Keratinocyte (primary cell): ENCODE results near the gene ZNF792. TPM values are rescaled to one million over a fixed set of nuclear protein-coding genes. Genes with fewer than 3 reads are reported as not detected.
"Not testable (repeated sequence)": the region's sequence is repeated elsewhere in the genome, so short reads cannot be mapped to it uniquely, and the experiment has no call there.

Experiments used
- DNase-seq: peaks from one replicate; pipeline ENCODE4 v3.0.0-alpha.2; 2011; ENCODE audit warnings: low read depth, missing footprints, low spot score
- FAIRE-seq: peaks from 2 replicates; lab custom pipeline; 2011; peaks lifted over from hg19 to GRCh38; lab: Jason Lieb, UNC
- H2AFZ ChIP-seq: 2 replicates; pipeline ENCODE4 v1.6.0; 2012; ENCODE audit warnings: low read length, control low read depth, inconsistent platforms; ENCODE audit not compliant: control insufficient read depth
- H3K27ac ChIP-seq: 2 replicates; pipeline ENCODE4 v1.5.1; 2011; ENCODE audit warnings: low read length; ENCODE audit not compliant: control insufficient read depth, insufficient read depth
- H3K27me3 ChIP-seq: 3 replicates; pipeline ENCODE4 v1.6.0; 2011; ENCODE audit warnings: low read length; ENCODE audit not compliant: control insufficient read depth, insufficient read depth; ENCODE audit errors: extremely low read depth
- H3K36me3 ChIP-seq, 2 experiments: 2 replicates in 1 of 2; 3 replicates in 1 of 2; pipeline ENCODE4 v1.5.1; 2011; ENCODE audit warnings: low read length in 2 of 2, mild to moderate bottlenecking in 1 of 2; ENCODE audit not compliant: control insufficient read depth in 2 of 2, insufficient read depth in 2 of 2; ENCODE audit errors: extremely low read depth in 1 of 2
- H3K4me1 ChIP-seq: 3 replicates; pipeline ENCODE4 v1.5.1; 2011; ENCODE audit warnings: low read length; ENCODE audit not compliant: control insufficient read depth, insufficient read depth; ENCODE audit errors: extremely low read depth
- H3K4me2 ChIP-seq: 3 replicates; pipeline ENCODE4 v1.6.0; 2011; ENCODE audit warnings: low read depth, low read length; ENCODE audit not compliant: control insufficient read depth, insufficient read depth; ENCODE audit errors: extremely low read depth
- H3K4me3 ChIP-seq, 3 experiments: fragments of 200-600 bp in 1 of 3; sonication (generic) in 1 of 3; 2 replicates in 2 of 3; 3 replicates in 1 of 3; pipeline ENCODE4 v1.5.1; 2011 to 2016; ENCODE audit warnings: low read length in 3 of 3, mild to moderate bottlenecking in 3 of 3, control low read depth in 2 of 3, inconsistent platforms in 1 of 3, low read depth in 1 of 3, mixed read lengths in 1 of 3, mixed run types in 1 of 3, moderate library complexity in 1 of 3; ENCODE audit not compliant: control insufficient read depth in 2 of 3, insufficient read depth in 2 of 3; ENCODE audit errors: extremely low read depth in 1 of 3
- H3K79me2 ChIP-seq: 2 replicates; pipeline ENCODE4 v1.6.0; 2012; ENCODE audit warnings: low read length; ENCODE audit not compliant: control insufficient read depth, insufficient read depth
- H3K9ac ChIP-seq: 3 replicates; pipeline ENCODE4 v1.6.0; 2011; ENCODE audit warnings: low read length; ENCODE audit not compliant: control insufficient read depth, insufficient read depth; ENCODE audit errors: extremely low read depth
- H3K9me1 ChIP-seq: 3 replicates; pipeline ENCODE4 v1.6.0; 2011; ENCODE audit warnings: low read length; ENCODE audit not compliant: control insufficient read depth, insufficient read depth; ENCODE audit errors: extremely low read depth
- H3K9me3 ChIP-seq: 2 replicates; pipeline ENCODE4 v1.5.1; 2012; ENCODE audit warnings: low read depth, low read length; ENCODE audit not compliant: control insufficient read depth
- H4K20me1 ChIP-seq: 3 replicates; pipeline ENCODE4 v1.6.0; 2011; ENCODE audit warnings: low read length; ENCODE audit not compliant: control insufficient read depth, insufficient read depth; ENCODE audit errors: extremely low read depth
- EZH2 ChIP-seq: IDR thresholded peaks from one replicate; pipeline ENCODE4 v1.6.1; 2012; ENCODE audit warnings: inconsistent platforms, mild to moderate bottlenecking, low read length, moderate library complexity
- dilution Hi-C: fragments of 300-500 bp; cut with MboI; formaldehyde crosslinking; loops from one replicate; pipeline ENCODE4 v1.7.0; 2020; ENCODE audit warnings: low sequenced_read_pairs; ENCODE audit not compliant: extremely low pct_ligation_motif_present
- polyA plus RNA-seq, 5 experiments: library from polyadenylated mRNA; depleted of rRNA in 3 of 5; stranded (reverse) in 3 of 5; stranded (forward) in 1 of 5; unstranded in 1 of 5; fragments of >200 nt; gene quantifications; 1 replicate in 1 of 5; 2 replicates in 3 of 5; 3 replicates in 1 of 5; pipeline versions ENCODE4 v1.2.1 to v1.2.3, GENCODE V29; 2011 to 2012; ENCODE audit warnings: missing spikeins in 2 of 5, low read depth in 1 of 5, low replicate concordance in 1 of 5
- TF ChIP-seq, protein P1 (sequence below), 3 experiments: IDR thresholded peaks in 1 of 3; conservative IDR thresholded peaks in 1 of 3; optimal IDR thresholded peaks in 1 of 3; 2 replicates in 2 of 3; 3 replicates in 1 of 3; pipeline versions ENCODE3 to v1.5.1; 2011; ENCODE audit warnings: low read length in 3 of 3, mild to moderate bottlenecking in 3 of 3, moderate library complexity in 2 of 3, control low read depth in 1 of 3, inconsistent platforms in 1 of 3; ENCODE audit not compliant: insufficient read depth in 2 of 3; ENCODE audit errors: extremely low read depth in 1 of 3

ZNF792 gene
- polyA plus RNA-seq, 1 donor (not counting 4 experiments of a cell fraction or from before 2014, with no cell fraction given): 1.9 TPM

DNA sequence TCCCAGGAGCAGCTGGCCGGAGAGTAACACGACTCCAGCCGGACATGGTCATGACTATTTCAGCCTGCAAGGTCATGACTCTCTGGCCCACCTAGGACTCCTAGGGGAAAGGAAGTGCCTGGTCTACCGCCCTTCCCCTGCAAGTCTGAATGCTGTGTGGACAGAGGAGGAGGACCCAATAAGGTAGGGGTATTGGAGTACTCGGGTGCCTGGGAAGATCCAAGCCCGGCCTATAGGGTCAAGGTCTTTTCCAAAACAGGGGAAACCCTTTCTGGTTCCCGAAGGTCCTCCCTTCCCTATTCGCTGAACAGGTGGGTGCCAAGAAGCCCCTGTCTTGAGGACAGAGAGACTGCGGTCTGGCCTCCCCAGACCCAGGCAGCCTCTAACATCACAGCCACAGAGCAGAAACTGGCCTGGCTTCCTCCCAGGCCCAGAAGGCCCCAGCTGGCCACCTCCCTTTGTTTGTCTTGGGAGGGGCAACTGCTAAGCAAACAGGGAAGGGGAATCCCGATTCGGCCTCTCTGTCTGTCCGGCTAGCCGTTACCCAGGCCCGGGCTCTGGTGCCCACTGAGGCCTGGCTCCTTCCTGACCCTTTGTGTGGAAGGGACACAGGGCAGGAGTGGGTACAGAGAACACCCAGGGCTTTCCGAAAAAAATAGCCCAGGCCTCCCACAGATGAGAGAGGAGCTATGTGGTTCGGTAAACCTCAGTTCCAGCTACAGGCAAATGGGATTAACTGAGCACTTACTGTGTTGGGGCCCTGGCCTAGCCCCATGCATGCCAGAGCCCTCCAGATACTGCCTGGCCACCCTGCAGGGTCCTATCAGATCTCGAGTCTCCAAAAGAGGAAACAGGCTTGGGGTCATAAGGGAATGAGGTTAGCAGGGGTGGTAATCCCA is 30.9 kb upstream of the ZNF792 start:
- Histone ChIP-seq H3K27me3 (peaks cover 7% of the 10 kb centered on the region), H3K4me2 (no peak overlapping the region), H3K9me3 (no peaks in the 10 kb centered on the region), H3K9me1 (no peaks in the 10 kb centered on the region), H3K79me2 (no peaks in the 10 kb centered on the region), H2AFZ (no peak overlapping the region), H3K4me1 (peaks cover 6% of the 10 kb centered on the region), H4K20me1 (no peaks in the 10 kb centered on the region), H3K36me3 (no peaks in the 10 kb centered on the region), H3K9ac (no peak overlapping the region), H3K4me3 (no peak overlapping the region), H3K27ac (no peak overlapping the region)
- FAIRE-seq (no peak), DNase-seq (no peak)
- TF ChIP-seq, protein P1, sequence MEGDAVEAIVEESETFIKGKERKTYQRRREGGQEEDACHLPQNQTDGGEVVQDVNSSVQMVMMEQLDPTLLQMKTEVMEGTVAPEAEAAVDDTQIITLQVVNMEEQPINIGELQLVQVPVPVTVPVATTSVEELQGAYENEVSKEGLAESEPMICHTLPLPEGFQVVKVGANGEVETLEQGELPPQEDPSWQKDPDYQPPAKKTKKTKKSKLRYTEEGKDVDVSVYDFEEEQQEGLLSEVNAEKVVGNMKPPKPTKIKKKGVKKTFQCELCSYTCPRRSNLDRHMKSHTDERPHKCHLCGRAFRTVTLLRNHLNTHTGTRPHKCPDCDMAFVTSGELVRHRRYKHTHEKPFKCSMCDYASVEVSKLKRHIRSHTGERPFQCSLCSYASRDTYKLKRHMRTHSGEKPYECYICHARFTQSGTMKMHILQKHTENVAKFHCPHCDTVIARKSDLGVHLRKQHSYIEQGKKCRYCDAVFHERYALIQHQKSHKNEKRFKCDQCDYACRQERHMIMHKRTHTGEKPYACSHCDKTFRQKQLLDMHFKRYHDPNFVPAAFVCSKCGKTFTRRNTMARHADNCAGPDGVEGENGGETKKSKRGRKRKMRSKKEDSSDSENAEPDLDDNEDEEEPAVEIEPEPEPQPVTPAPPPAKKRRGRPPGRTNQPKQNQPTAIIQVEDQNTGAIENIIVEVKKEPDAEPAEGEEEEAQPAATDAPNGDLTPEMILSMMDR (optimal IDR thresholded peaks at IDR 0.05 in 1 of 3, IDR thresholded peaks at IDR 0.05 in 1 of 3, conservative IDR thresholded peaks at IDR 0.05 in 1 of 3; ENCODE audit: extremely low read depth in 1 of 3, insufficient read depth in 2 of 3, low read length in 3 of 3): no peak
- no peak for TF ChIP-seq EZH2
- dilution Hi-C loops: no loop called here

DNA sequence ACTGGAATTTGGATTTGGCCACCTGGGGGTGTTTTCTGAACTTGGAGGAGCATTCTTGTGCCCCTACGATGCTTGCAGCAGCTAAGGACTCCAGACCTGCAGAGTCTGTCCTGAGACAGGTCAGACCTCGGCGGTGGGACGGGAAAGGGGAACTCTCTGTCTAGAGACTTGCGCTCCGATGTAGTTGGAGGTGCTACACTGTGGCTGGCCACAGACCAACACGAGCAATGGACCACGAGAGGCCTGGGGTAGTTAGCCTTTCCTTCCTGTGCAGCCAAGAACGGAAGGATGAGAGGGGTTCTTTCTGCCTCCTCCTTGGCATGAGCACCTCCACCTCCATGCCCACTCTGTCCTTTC is 30.2 kb upstream of the ZNF792 start:
- H3K4me3 ChIP-seq: no peak overlapping the region
- peaks cover 7% of the 10 kb centered on the region for H3K27me3 ChIP-seq
- TF ChIP-seq, protein P1 (optimal IDR thresholded peaks at IDR 0.05 in 1 of 3, IDR thresholded peaks at IDR 0.05 in 1 of 3, conservative IDR thresholded peaks at IDR 0.05 in 1 of 3; ENCODE audit: extremely low read depth in 1 of 3, insufficient read depth in 2 of 3, low read length in 3 of 3): no peak
- no peak for TF ChIP-seq EZH2
- no peaks in the 10 kb centered on the region for H3K9me3 ChIP-seq
- H3K36me3 ChIP-seq: no peaks in the 10 kb centered on the region
- no peak overlapping the region for H3K4me2 ChIP-seq
- dilution Hi-C loops: no loop called here
- peaks cover 2% of the 10 kb centered on the region for H3K4me1 ChIP-seq
- no peak overlapping the region for H2AFZ ChIP-seq
- no peak overlapping the region for H3K27ac ChIP-seq
- H4K20me1 ChIP-seq: no peaks in the 10 kb centered on the region
- DNase-seq (no peak), FAIRE-seq (no peak)
- no peak overlapping the region for H3K9ac ChIP-seq
- no peaks in the 10 kb centered on the region for H3K79me2 ChIP-seq
- H3K9me1 ChIP-seq: no peaks in the 10 kb centered on the region

DNA sequence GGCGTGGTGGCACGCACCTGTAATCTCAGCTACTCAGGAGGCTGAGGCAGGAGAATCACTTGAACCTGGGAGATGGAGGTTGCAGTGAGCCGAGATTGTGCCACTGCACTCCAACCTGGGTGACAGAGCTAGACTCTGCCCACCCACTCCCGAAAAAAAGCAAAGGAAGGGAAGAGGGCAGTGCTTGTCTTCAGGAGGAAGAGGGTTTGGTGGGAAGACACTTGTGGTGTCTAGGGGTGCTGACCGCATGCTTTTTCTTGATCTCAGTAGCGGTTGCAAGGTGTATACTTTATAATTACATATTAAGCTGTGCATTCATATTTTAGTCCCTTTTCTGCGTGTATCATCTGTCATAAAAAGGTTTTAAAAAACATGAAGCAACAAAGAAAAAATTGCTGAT is 28.6 kb upstream of the ZNF792 start:
- H3K9me3 ChIP-seq, H3K4me3 ChIP-seq, H3K36me3 ChIP-seq, H3K9ac ChIP-seq, dilution Hi-C loops, H3K9me1 ChIP-seq, H3K4me2 ChIP-seq, DNase-seq, H3K27ac ChIP-seq, H2AFZ ChIP-seq, H3K27me3 ChIP-seq, FAIRE-seq, H4K20me1 ChIP-seq, H3K79me2 ChIP-seq, H3K4me1 ChIP-seq: not testable (repeated sequence)
